Adrenal gland (tissue), 12 donors: Measurements from ENCODE around the gene MTG2. TPM values are rescaled to one million over a fixed set of nuclear protein-coding genes. Genes with fewer than 3 reads are reported as not detected.

ENCODE experiments used
- DNase-seq, 7 donors: peaks; one replicate each; pipeline ENCODE4 v3.0.0-alpha.2; 2019 to 2020
- H3K27ac ChIP-seq, 5 donors: fragments of 200-600 bp; sonication (generic) in 4 of 5; 1 replicate in 3 of 5; 2 replicates in 2 of 5; pipeline versions ENCODE4 v1.5.1 to v1.8.0; 2016 to 2020; ENCODE audit warnings: mild to moderate bottlenecking in 1 of 5
- H3K27me3 ChIP-seq: fragments of 200-600 bp; 2 replicates; pipeline ENCODE4 v1.8.0; 2021
- H3K36me3 ChIP-seq, 2 donors: fragments of 200-600 bp; replicated peaks in 1 of 2; 1 replicate in 1 of 2; 2 replicates in 1 of 2; pipeline versions ENCODE4 v1.5.1 to v1.8.0; 2018 to 2022
- H3K4me1 ChIP-seq, 2 donors: fragments of 200-600 bp; replicated peaks in 1 of 2; 1 replicate in 1 of 2; 2 replicates in 1 of 2; pipeline versions ENCODE4 v1.5.1 to v1.8.0; 2018 to 2021
- H3K4me3 ChIP-seq, 4 donors: fragments of 200-600 bp; sonication (generic) in 3 of 4; one replicate each; pipeline ENCODE4 v1.5.1; 2016 to 2018
- H3K9me3 ChIP-seq, 3 donors: fragments of 200-600 bp; sonication (generic) in 1 of 3; replicated peaks in 1 of 3; 1 replicate in 2 of 3; 2 replicates in 1 of 3; pipeline versions ENCODE4 v1.5.1 to v1.8.0; 2016 to 2021
- POLR2A ChIP-seq, 2 donors: fragments of 450-650 bp; IDR thresholded peaks; one replicate each; pipeline ENCODE4 v1.6.1; 2017; ENCODE audit warnings: antibody characterized with exemption in 2 of 2, mild to moderate bottlenecking in 2 of 2, moderate library complexity in 1 of 2
- WGBS, 4 donors: extraction: QIAGEN DNeasy Blood & Tissue Kit in 2 of 4; methylation state at CpG; one replicate each; pipeline versions ENCODE4 v1.1.5 to v1.1.7; 2013 to 2017; 5-methylcytosine and 5-hydroxymethylcytosine counted together
- intact Hi-C, 2 donors: fragments of 100-400 bp; cut with DNase I; formaldehyde crosslinking; loops; one replicate each; pipeline versions ENCODE4 v1.14.1 to v1.15.0; 2022 to 2023
- polyA plus RNA-seq, 3 donors: library from polyadenylated mRNA; stranded (reverse); fragments of 200-250 nt in 2 of 3; fragments of 350-450 nt in 1 of 3; fragmentation: Illumina TruSeq in 1 of 3; extraction: RNeasy Lipid Tissue Mini Kit (QIAGEN cat#74804) in 1 of 3; gene quantifications; one replicate each; pipeline ENCODE4 v1.2.3, GENCODE V29; 2013 to 2014
- total RNA-seq, 9 donors: library from RNA; depleted of rRNA in 4 of 9; stranded (reverse); fragments of >200 nt in 4 of 9; fragments of 120-200 nt in 1 of 9; fragmentation: NEBNext Ultra II Directional in 1 of 9; extraction: Animal tissue kit (Norgen Biotek cat#: 25700) in 1 of 9; gene quantifications; one replicate each; pipeline versions ENCODE4 v1.1.0 to v1.2.4, GENCODE V29; 2013 to 2023
- TF ChIP-seq, protein P1 (sequence below), 6 experiments: fragments of 450-650 bp in 4 of 6; fragments of 200-600 bp in 2 of 6; sonication (generic) in 1 of 6; IDR thresholded peaks; 1 replicate in 5 of 6; 2 replicates in 1 of 6; pipeline versions ENCODE4 v1.5.1 to v1.8.0; 2016 to 2021; ENCODE audit warnings: antibody characterized with exemption in 6 of 6, mild to moderate bottlenecking in 2 of 6, moderate library complexity in 1 of 6
- donor health status: healthy with polysubstance abuse.
- donor health status: Bipolar disorder and iron deficiency.
- donor health status: DM: yes; HTN: yes; CAD: no.
- donor health status: DM: no; HTN: no; CAD: no.
- donor health status: DM: no; HTN: no; CAD: no.
- donor health status: DM: yes; HTN: yes; CAD: no.

The MTG2 gene
- total and polyA plus RNA-seq, 12 donors: 11.5 to 90.4 (median 47.2) TPM

DNA sequence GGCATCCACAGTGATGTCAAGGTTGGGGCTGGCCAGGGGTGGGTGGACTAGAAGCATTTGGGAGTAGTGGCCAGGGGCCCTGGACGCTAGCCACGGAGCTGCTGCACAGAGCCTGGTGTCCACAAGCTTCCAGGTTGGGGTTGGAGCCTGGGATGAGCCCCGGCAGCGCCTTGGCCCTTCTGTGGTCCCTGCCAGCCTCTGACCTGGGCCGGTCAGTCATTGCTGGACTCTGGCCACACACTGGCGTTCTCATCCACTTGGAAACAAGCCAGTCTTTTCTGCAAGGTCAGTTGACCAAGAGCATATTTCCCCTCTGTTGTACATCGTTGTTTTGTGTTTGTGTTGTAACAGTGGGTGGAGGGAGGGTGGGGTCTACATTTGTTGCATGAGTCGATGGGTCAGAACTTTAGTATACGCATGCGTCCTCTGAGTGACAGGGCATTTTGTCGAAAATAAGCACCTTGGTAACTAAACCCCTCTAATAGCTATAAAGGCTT lies 48.0 kb upstream of the MTG2 start:
- peaks cover 14 to 36% of the 10 kb centered on the region in 2 donors for H3K4me1 ChIP-seq
- DNase-seq: peak; percentile 73 to 93 (median 89)
- no peaks in the 10 kb centered on the region for H3K27me3 ChIP-seq
- intact Hi-C loops: loop anchor here (5.0 kb wide), 2 partner anchors 67 to 122 kb away; partner anchors contain the start of gene TAF4 (in 1 of the 2)
- TF ChIP-seq POLR2A (IDR thresholded peaks at IDR 0.05): peak in 1 of 2 donors; percentile 15
- TF ChIP-seq, protein P1, sequence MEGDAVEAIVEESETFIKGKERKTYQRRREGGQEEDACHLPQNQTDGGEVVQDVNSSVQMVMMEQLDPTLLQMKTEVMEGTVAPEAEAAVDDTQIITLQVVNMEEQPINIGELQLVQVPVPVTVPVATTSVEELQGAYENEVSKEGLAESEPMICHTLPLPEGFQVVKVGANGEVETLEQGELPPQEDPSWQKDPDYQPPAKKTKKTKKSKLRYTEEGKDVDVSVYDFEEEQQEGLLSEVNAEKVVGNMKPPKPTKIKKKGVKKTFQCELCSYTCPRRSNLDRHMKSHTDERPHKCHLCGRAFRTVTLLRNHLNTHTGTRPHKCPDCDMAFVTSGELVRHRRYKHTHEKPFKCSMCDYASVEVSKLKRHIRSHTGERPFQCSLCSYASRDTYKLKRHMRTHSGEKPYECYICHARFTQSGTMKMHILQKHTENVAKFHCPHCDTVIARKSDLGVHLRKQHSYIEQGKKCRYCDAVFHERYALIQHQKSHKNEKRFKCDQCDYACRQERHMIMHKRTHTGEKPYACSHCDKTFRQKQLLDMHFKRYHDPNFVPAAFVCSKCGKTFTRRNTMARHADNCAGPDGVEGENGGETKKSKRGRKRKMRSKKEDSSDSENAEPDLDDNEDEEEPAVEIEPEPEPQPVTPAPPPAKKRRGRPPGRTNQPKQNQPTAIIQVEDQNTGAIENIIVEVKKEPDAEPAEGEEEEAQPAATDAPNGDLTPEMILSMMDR (IDR thresholded peaks at IDR 0.05): no peak
- H3K4me3 ChIP-seq: no peak overlapping the region
- no peaks in the 10 kb centered on the region for H3K9me3 ChIP-seq
- H3K36me3 ChIP-seq: peaks cover 0 to 90% of the 10 kb centered on the region in 2 donors
- H3K27ac ChIP-seq: peak overlapping the region in 4 of 5 donors; percentile 11 to 89 (median 66)
- WGBS, 4 donors: 20 to 35% (median 29%) methylated on average over 6 to 11 of the region's 11 CpGs

DNA sequence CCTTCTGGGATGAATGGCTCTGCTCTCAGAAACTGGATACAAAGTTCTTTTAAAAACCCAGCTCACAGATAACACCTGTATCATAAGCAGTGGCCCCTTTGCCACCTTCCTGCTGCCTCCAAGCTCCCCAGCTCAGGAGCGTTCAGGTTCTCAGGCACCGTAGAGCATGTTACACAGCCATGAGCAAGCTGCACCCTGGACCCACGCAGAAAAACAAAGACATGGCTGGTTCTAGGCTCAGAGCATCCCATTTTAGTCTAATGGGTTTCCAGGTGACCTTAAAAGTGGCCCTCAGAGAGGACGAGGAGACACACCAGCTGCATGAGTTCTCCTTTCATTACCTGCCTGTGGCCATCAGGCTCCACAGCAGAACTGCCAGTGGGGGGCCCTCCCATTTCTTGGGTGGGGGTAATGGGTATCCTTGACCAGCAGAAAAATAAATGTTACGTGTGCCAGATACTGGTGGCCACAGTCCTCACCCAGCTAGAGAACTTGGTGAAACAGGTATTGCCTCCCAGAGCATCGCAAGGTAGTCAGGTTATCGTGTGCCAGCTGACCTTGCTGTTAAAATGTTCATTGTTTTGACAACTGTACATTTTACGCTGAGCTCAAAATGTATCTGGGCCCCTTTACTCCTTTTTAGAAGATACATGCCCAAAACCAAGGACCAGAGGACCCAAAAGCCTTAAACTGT lies 47.1 kb upstream of the MTG2 start:
- intact Hi-C loops: loop anchor here (5.0 kb wide), 1 partner anchor 123 kb away; no protein-coding TSS in a partner anchor
- Histone ChIP-seq H3K4me1 (peaks cover 15 to 44% of the 10 kb centered on the region in 2 donors), H3K27ac (peak overlapping the region in 4 of 5 donors; percentile 11 to 89 (median 60)), H3K27me3 (no peaks in the 10 kb centered on the region), H3K36me3 (peaks cover 0 to 90% of the 10 kb centered on the region in 2 donors), H3K9me3 (no peaks in the 10 kb centered on the region), H3K4me3 (no peak overlapping the region)
- WGBS, 4 donors: 81 to 96% (median 85%) methylated on average over 7 to 8 of the region's 8 CpGs
- DNase-seq: no peak
- no peak for TF ChIP-seq POLR2A (IDR thresholded peaks at IDR 0.05)
- TF ChIP-seq, protein P1 (IDR thresholded peaks at IDR 0.05): no peak

DNA sequence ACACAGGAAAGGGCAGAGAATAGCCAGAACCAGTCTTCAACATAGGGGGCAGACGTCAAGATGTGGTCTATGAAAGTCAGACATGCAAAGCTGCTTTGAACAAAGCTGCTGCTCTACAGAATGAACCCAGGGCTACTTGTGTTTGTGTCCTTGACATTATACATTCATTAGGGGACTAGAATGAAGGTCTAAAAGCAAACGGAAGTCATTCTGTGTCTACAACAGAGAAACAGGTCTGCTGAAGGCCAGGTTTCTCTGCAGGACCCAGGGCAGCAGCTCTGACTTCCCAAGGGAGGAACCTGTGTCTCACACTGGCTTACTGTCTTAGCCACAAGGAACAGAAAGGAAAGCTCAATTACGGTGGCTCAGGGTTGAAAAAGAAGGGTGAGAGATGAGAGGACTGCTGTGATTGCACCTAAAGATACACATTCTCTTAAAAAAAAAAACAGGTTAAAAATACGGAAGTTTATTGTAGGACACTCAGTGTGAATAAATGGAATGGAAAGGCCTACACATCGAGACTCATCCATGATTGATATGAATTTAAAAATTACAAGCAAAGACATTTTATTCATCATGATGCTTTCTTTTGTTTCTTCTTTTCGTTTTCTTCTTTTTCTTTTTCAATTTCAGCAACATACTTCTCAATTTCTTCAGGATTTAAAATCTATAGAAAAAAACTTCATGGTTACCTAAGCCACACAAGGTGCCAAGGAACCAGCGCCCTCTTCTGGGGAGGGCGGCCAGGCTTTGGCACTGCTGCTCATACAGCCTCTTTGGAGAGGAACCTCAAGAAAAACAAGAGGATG lies 46.3 kb upstream of the MTG2 start:
- Histone ChIP-seq H3K27ac (peak overlapping the region in 3 of 5 donors; percentile 35 to 89 (median 66)), H3K4me1 (peaks cover 23 to 52% of the 10 kb centered on the region in 2 donors), H3K4me3 (no peak overlapping the region), H3K36me3 (peaks cover 0 to 85% of the 10 kb centered on the region in 2 donors), H3K9me3 (no peaks in the 10 kb centered on the region), H3K27me3 (no peaks in the 10 kb centered on the region)
- intact Hi-C loops: loop anchor here (5.0 kb wide), 1 partner anchor 124 kb away; no protein-coding TSS in a partner anchor
- DNase-seq: peak; percentile 52 to 87 (median 76)
- WGBS, 4 donors: 32 to 40% (median 35%) methylated on average over 8 of the region's 8 CpGs
- no peak for TF ChIP-seq POLR2A (IDR thresholded peaks at IDR 0.05)
- TF ChIP-seq, protein P1 (IDR thresholded peaks at IDR 0.05): peak; percentile 40 to 76 (median 70)

DNA sequence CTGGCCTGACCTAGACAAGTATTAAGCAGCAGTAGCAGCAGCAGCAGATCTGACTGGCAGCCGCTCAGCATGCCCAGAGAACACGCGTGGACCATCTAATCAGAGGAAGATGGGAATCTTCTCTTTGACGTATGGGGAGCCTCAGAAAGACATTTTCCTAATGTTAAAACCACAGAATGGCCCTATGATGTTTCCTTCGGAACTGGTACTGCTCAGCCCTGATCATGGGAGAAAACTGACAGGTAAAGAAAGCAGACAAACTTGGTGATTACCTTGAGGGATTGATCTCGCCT lies 45.8 kb upstream of the MTG2 start:
- peak overlapping the region in 1 of 5 donors; percentile 46 for H3K27ac ChIP-seq
- intact Hi-C loops: loop anchor here (5.0 kb wide), 1 partner anchor 125 kb away; no protein-coding TSS in a partner anchor

More for the DNA sequence above, 45.8 kb upstream of the MTG2 start:
- no peak for DNase-seq
- H3K4me3 ChIP-seq: no peak overlapping the region
- 70 to 82% (median 79%) methylated on average over 6 of the region's 6 CpGs for WGBS, 4 donors
- H3K36me3 ChIP-seq: peaks cover 0 to 80% of the 10 kb centered on the region in 2 donors
- TF ChIP-seq, protein P1 (IDR thresholded peaks at IDR 0.05): no peak
- TF ChIP-seq POLR2A (IDR thresholded peaks at IDR 0.05): no peak
- no peaks in the 10 kb centered on the region for H3K9me3 ChIP-seq
- H3K27me3 ChIP-seq: no peaks in the 10 kb centered on the region
- H3K4me1 ChIP-seq: peaks cover 28 to 57% of the 10 kb centered on the region in 2 donors
